Naive thymus-derived CD4-positive, alpha-beta T cell (primary cell): Measurements from ENCODE around the gene ARL16. TPM values are rescaled to one million over a fixed set of nuclear protein-coding genes. Genes with fewer than 3 reads are reported as not detected.
A peak's percentile ranks its signal among the peaks of the same experiment; 100 is the strongest.

Source experiments
- ATAC-seq: fragments of 150-1000 bp; cut with Tn5 transposase; 2 replicates; pipeline ENCODE4 v1.10.0; 2021; ENCODE audit warnings: mild to moderate bottlenecking, moderate library complexity
- CTCF ChIA-PET: fragments of 350-600 bp; sonication (Branson Sonifier 250); formaldehyde crosslinking; loops from one replicate; lab custom pipeline; 2021; ENCODE audit warnings: antibody characterized with exemption; lab: Charles Lee
- POLR2A ChIA-PET: fragments of 350-600 bp; sonication (Branson Sonifier 250); formaldehyde crosslinking; loops from one replicate; lab custom pipeline; 2021; ENCODE audit warnings: antibody characterized with exemption, inconsistent platforms; lab: Charles Lee
- DNase-seq, 9 donors: peaks; one replicate each; pipeline versions ENCODE4 v3.0.0 to v3.0.0-alpha.2; 2020 to 2022; ENCODE audit warnings: mixed read lengths in 1 of 9
- H3K27ac ChIP-seq: one replicate; pipeline ENCODE4 v1.7.0; 2013; ENCODE audit warnings: mild to moderate bottlenecking, low read depth, low read length, moderate library complexity
- H3K27me3 ChIP-seq, 2 donors: one replicate each; pipeline ENCODE4 v1.7.0; 2013; ENCODE audit warnings: low read length in 2 of 2, mild to moderate bottlenecking in 2 of 2, moderate library complexity in 2 of 2; ENCODE audit not compliant: control insufficient read depth in 2 of 2, insufficient read depth in 2 of 2
- H3K36me3 ChIP-seq, 3 experiments: 1 replicate in 2 of 3; 2 replicates in 1 of 3; pipeline ENCODE4 v1.7.0; 2013; ENCODE audit warnings: low read length in 3 of 3, mild to moderate bottlenecking in 3 of 3, moderate library complexity in 1 of 3; ENCODE audit not compliant: insufficient read depth in 3 of 3, control insufficient read depth in 2 of 3
- H3K4me1 ChIP-seq, 2 donors: one replicate each; pipeline ENCODE4 v1.7.0; 2013; ENCODE audit warnings: low read length in 2 of 2, mild to moderate bottlenecking in 2 of 2, moderate library complexity in 1 of 2; ENCODE audit not compliant: control insufficient read depth in 2 of 2, insufficient read depth in 2 of 2
- H3K4me3 ChIP-seq: 2 replicates; pipeline ENCODE4 v1.7.0; 2013; ENCODE audit warnings: mild to moderate bottlenecking, low read length
- H3K9me3 ChIP-seq, 3 experiments: 1 replicate in 2 of 3; 2 replicates in 1 of 3; pipeline ENCODE4 v1.7.0; 2013; ENCODE audit warnings: low read length in 3 of 3; ENCODE audit not compliant: control insufficient read depth in 2 of 3
- H3K27ac Mint-ChIP-seq, 9 donors: one replicate each; pipeline ENCODE4 v1.8.0; 2020 to 2022; ENCODE audit warnings: mixed read lengths in 9 of 9, mild to moderate bottlenecking in 8 of 9, moderate library complexity in 5 of 9, inconsistent platforms in 2 of 9
- H3K27me3 Mint-ChIP-seq, 5 donors: one replicate each; pipeline ENCODE4 v1.8.0; 2021 to 2022; ENCODE audit warnings: mixed read lengths in 5 of 5, mild to moderate bottlenecking in 1 of 5
- H3K36me3 Mint-ChIP-seq, 5 donors: one replicate each; pipeline ENCODE4 v1.8.0; 2020 to 2022; ENCODE audit warnings: mixed read lengths in 5 of 5, mild to moderate bottlenecking in 3 of 5, inconsistent platforms in 1 of 5
- H3K4me1 Mint-ChIP-seq, 7 donors: one replicate each; pipeline ENCODE4 v1.8.0; 2020 to 2022; ENCODE audit warnings: mixed read lengths in 7 of 7, mild to moderate bottlenecking in 3 of 7, inconsistent platforms in 1 of 7
- H3K4me3 Mint-ChIP-seq, 10 donors: one replicate each; pipeline ENCODE4 v1.8.0; 2020 to 2022; ENCODE audit warnings: mild to moderate bottlenecking in 10 of 10, mixed read lengths in 10 of 10, moderate library complexity in 6 of 10, inconsistent platforms in 2 of 10
- H3K9me3 Mint-ChIP-seq, 11 donors: one replicate each; pipeline ENCODE4 v1.8.0; 2020 to 2022; ENCODE audit warnings: mixed read lengths in 11 of 11, mild to moderate bottlenecking in 4 of 11, inconsistent platforms in 1 of 11, moderate library complexity in 1 of 11
- intact Hi-C, 2 donors: fragments of 100-400 bp; cut with micrococcal nuclease; formaldehyde crosslinking; loops; one replicate each; pipeline ENCODE4 v1.15.1; 2023
- polyA plus RNA-seq, 2 donors: library from polyadenylated mRNA; unstranded; fragments of 300-500 nt; fragmentation: Illumina TruSeq; gene quantifications; one replicate each; pipeline ENCODE4 v1.2.3, GENCODE V29; 2021
- total RNA-seq, 6 experiments: library from RNA in 5 of 6; stranded (reverse) in 5 of 6; gene quantifications; 1 replicate in 5 of 6; 2 replicates in 1 of 6; pipeline ENCODE4 v1.2.3 and lab custom pipeline; 2021 to 2026

The ARL16 gene
- total and polyA plus RNA-seq, 7 experiments from 2014 or later: 12.0 to 35.3 (median 30.5) TPM

DNA sequence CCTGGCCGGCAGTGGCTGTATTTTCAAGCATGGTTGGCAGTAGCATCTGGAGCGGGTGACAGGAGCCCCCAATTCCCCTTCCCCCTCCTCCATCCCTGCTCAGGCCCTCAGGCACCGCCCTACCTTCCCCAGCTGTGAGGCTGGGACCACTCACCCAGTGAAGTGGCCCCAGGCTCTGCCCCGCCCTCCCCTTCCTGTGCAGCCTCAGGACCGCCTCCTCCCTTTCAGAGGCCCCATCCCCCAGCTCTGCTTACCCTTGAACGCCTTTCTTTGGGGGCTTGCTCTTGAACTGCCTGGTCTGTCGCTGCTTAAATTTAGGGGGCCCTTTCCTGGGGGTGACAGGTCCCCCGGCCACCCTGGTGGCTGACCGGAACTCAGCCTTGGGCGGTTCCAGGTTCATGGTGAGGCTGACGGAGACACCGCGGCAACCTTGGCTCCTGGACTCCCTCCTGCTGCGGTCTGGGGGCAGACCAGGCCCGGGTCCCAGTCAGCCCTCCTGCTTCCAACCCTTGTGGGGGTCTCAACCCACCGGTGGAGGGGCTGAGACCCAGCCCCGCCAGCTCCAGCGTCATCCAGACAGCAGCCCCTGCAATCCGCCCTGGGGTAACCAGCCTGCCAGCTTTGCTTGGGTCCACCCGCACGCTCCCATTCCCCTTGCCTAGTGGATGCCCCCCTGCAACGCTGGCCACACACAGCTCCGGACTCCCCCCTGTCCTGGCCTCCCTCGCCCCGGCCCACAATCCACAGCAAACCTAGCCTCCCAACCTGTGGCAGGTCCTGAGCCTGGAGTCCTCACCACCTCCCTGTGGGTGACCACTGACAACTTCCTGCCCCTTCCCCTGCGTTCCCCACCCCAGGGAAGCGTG, 30.5 kb downstream of the ARL16 start:
- ATAC-seq (peak; percentile 52), DNase-seq (peak in 1 of 9 donors; percentile 38)
- H3K27me3 ChIP-seq: peaks cover 0 to 8% of the 10 kb centered on the region in 2 donors
- H3K27ac ChIP-seq: no peak overlapping the region
- H3K4me1 ChIP-seq: peaks cover 0 to 5% of the 10 kb centered on the region in 2 donors
- Mint-ChIP-seq H3K9me3 (peaks cover 0 to 14% (median 0%) of the 10 kb centered on the region in 11 donors), H3K27ac (peak overlapping the region in 8 of 9 donors; percentile 9 to 89 (median 64)), H3K4me3 (peak overlapping the region; percentile 44 to 93 (median 72)), H3K27me3 (peaks cover 4 to 22% (median 15%) of the 10 kb centered on the region in 5 donors), H3K36me3 (peaks cover 0 to 6% (median 0%) of the 10 kb centered on the region in 5 donors), H3K4me1 (peaks cover 8 to 32% (median 20%) of the 10 kb centered on the region in 7 donors)
- peaks cover 0 to 11% (median 0%) of the 10 kb centered on the region in 3 experiments for H3K9me3 ChIP-seq
- ChIA-PET POLR2A (interaction anchor here (0.6 to 2.0 kb wide), 3 partner anchors 10 to 1178 kb away, joined by 3 to 8 read pairs (median 3); no protein-coding TSS in a partner anchor), CTCF (no interaction called here)
- H3K4me3 ChIP-seq: no peak overlapping the region
- intact Hi-C loops: no loop called here
- no peaks in the 10 kb centered on the region for H3K36me3 ChIP-seq

DNA sequence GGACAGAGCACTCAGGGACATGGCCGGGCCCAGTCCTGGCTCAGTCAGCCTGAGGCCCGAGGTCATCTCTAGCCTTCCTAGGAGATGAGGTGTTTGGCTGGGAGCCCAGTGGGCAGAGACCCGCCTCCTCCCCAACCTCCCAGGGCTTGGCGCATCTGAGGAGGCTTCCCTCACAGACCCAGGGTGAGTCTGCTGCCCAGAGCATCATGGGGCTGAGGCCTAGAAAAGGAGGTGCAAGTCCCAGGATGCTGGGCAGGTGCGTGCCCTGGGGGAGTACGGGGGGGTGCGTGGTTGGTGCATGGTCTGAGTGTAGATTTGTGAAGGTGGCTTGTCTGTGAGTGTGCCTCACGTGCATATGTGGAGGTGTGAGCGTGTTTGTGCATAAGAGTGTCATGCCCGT, 31.9 kb downstream of the ARL16 start:
- ATAC-seq (no peak), DNase-seq (no peak)
- H3K36me3 Mint-ChIP-seq: peaks cover 0 to 6% (median 0%) of the 10 kb centered on the region in 5 donors
- intact Hi-C loops: no loop called here
- H3K4me3 Mint-ChIP-seq: peak overlapping the region in 5 of 10 donors; percentile 27 to 56 (median 39)
- Histone ChIP-seq H3K9me3 (peaks cover 0 to 11% (median 0%) of the 10 kb centered on the region in 3 experiments), H3K27me3 (peaks cover 0 to 8% of the 10 kb centered on the region in 2 donors), H3K4me3 (no peak overlapping the region), H3K4me1 (peaks cover 0 to 5% of the 10 kb centered on the region in 2 donors), H3K27ac (no peak overlapping the region), H3K36me3 (no peaks in the 10 kb centered on the region)
- POLR2A ChIA-PET: no interaction called here
- peaks cover 8 to 24% (median 17%) of the 10 kb centered on the region in 7 donors for H3K4me1 Mint-ChIP-seq
- CTCF ChIA-PET: no interaction called here
- peak overlapping the region in 1 of 9 donors; percentile 23 for H3K27ac Mint-ChIP-seq
- peaks cover 4 to 26% (median 15%) of the 10 kb centered on the region in 5 donors for H3K27me3 Mint-ChIP-seq
- H3K9me3 Mint-ChIP-seq: peaks cover 0 to 14% (median 0%) of the 10 kb centered on the region in 11 donors

DNA sequence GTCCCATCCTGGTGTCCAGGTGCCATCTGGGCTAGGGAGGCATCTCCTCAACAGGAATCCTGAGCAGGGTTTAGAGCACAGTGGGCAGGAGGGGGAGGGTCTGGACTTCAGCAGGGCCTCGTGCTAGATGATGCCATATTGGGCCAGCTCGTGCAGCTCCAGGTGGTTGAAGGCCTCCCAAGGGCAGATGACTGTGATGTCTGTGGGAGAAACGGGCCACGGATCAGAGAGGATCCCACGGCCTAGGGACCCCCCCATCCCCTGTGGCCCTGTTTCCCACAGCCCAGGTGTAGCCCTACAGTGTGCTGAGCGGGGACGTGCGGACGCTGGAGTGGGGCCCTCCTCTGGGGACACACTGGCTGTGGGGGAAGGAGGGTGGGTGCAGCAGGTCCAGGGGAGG, 32.6 kb downstream of the ARL16 start:
- ATAC-seq: no peak
- Mint-ChIP-seq H3K9me3 (peaks cover 0 to 14% (median 0%) of the 10 kb centered on the region in 11 donors), H3K27me3 (peaks cover 4 to 27% (median 15%) of the 10 kb centered on the region in 5 donors), H3K36me3 (peaks cover 0 to 6% (median 0%) of the 10 kb centered on the region in 5 donors), H3K4me1 (peaks cover 8 to 24% (median 16%) of the 10 kb centered on the region in 7 donors), H3K4me3 (no peak overlapping the region), H3K27ac (no peak overlapping the region)
- no peaks in the 10 kb centered on the region for H3K36me3 ChIP-seq
- no peak for DNase-seq
- peaks cover 0 to 11% (median 0%) of the 10 kb centered on the region in 3 experiments for H3K9me3 ChIP-seq
- no peak overlapping the region for H3K27ac ChIP-seq
- H3K4me3 ChIP-seq: no peak overlapping the region
- H3K27me3 ChIP-seq: peaks cover 0 to 8% of the 10 kb centered on the region in 2 donors
- ChIA-PET CTCF (no interaction called here), POLR2A (no interaction called here)
- intact Hi-C loops: no loop called here
- peaks cover 0 to 5% of the 10 kb centered on the region in 2 donors for H3K4me1 ChIP-seq

DNA sequence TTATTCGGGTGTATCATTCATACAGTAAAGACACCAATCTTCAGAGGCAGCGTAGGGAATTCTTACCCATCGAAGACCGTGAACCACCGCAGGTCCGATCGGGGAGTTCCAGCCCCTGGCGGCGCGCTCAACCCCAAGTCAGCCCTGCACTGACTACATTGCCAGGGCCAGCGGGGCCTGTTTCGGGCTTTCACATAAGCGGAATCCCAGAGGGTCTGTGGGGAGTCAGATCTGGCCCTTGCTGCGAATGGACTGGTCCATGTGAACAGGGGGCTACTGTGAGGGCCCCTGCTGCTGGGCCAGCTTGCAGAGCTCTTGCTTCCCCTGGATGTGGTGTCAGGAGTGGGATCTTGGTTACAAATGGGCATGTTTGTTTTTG, 34.9 kb downstream of the ARL16 start:
- Histone ChIP-seq H3K27me3 (peaks cover 0 to 8% of the 10 kb centered on the region in 2 donors), H3K27ac (no peak overlapping the region), H3K9me3 (peaks cover 0 to 11% (median 0%) of the 10 kb centered on the region in 3 experiments), H3K4me1 (peaks cover 0 to 5% of the 10 kb centered on the region in 2 donors), H3K36me3 (no peaks in the 10 kb centered on the region), H3K4me3 (no peak overlapping the region)
- H3K9me3 Mint-ChIP-seq: peaks cover 0 to 14% (median 0%) of the 10 kb centered on the region in 11 donors
- peaks cover 4 to 27% (median 15%) of the 10 kb centered on the region in 5 donors for H3K27me3 Mint-ChIP-seq
- H3K36me3 Mint-ChIP-seq: peaks cover 0 to 6% (median 0%) of the 10 kb centered on the region in 5 donors
- H3K4me3 Mint-ChIP-seq: no peak overlapping the region
- ChIA-PET CTCF (no interaction called here), POLR2A (interaction anchor here (1.0 kb wide), 1 partner anchor 14 kb away, joined by 3 read pairs; no protein-coding TSS in a partner anchor)
- intact Hi-C loops: no loop called here
- H3K4me1 Mint-ChIP-seq: peaks cover 7 to 17% (median 9%) of the 10 kb centered on the region in 7 donors
- no peak overlapping the region for H3K27ac Mint-ChIP-seq
- DNase-seq: no peak
- ATAC-seq: no peak

DNA sequence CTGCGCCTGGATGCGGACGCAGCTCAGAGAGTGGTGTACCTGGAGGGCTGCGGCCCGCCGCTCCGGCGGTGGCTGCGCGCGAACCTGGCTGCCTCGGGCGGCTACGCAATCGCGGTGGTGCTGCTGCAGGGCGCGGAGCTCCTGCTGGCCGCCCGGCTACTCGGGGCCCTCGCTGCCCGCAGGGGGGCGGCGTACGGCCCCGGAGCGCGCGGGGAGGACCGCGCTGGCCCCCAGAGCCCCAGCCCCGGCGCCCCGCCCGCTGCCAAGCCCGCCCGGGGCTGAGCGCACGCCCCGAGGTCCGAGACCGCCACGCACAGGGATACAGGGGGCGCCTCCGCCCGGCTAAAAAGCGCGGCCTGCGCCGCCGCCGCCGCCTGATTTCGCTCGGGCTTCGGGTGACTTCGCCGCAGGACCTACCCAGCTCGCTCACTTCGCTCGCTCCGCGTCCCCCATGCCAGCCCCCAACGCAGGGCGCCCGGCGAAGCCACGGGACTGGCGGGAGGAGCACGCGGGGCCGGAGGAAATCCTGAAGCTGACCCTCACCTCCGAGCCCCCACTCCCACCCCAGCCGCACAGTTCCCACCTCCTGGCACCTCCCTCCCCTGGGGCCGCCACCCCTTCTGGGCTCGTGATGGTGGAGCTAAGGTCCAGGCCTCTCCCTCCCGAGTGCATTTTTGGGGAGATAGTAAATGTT, 35.4 kb downstream of the ARL16 start:
- Mint-ChIP-seq H3K27ac (no peak overlapping the region), H3K9me3 (peaks cover 0 to 14% (median 0%) of the 10 kb centered on the region in 11 donors), H3K27me3 (peaks cover 4 to 27% (median 15%) of the 10 kb centered on the region in 5 donors), H3K4me1 (peaks cover 2 to 12% (median 4%) of the 10 kb centered on the region in 7 donors), H3K4me3 (no peak overlapping the region), H3K36me3 (peaks cover 0 to 3% (median 0%) of the 10 kb centered on the region in 5 donors)
- ChIA-PET POLR2A (interaction anchor here (1.0 kb wide), 1 partner anchor 15 kb away, joined by 3 read pairs; no protein-coding TSS in a partner anchor), CTCF (no interaction called here)
- DNase-seq (no peak), ATAC-seq (no peak)
- peaks cover 0 to 2% of the 10 kb centered on the region in 2 donors for H3K4me1 ChIP-seq
- H3K27me3 ChIP-seq: peaks cover 0 to 4% of the 10 kb centered on the region in 2 donors
- H3K9me3 ChIP-seq: peaks cover 0 to 11% (median 0%) of the 10 kb centered on the region in 3 experiments
- intact Hi-C loops: no loop called here
- H3K4me3 ChIP-seq: no peak overlapping the region
- H3K36me3 ChIP-seq: no peaks in the 10 kb centered on the region
- no peak overlapping the region for H3K27ac ChIP-seq

DNA sequence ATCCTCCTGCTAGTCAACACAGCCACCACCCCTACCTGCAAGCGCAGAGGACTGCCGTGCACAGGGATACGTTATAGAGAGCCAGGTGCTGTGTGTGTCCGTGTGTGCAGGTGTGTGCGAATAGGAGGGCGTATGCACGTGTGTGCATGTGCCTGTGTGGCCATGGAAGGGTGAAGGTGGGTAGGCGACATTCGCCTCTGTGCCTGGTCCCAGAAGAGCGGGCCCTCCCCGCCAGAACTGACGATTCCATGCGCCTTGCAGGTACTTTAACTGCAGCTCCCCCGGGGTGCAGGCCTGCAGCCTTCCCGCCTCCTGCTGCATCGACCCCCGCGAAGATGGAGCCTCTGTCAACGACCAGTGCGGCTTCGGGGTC, 36.0 kb downstream of the ARL16 start:
- POLR2A ChIA-PET: no interaction called here
- Histone ChIP-seq H3K4me3 (no peak overlapping the region), H3K36me3 (no peaks in the 10 kb centered on the region), H3K9me3 (peaks cover 0 to 11% (median 0%) of the 10 kb centered on the region in 3 experiments), H3K27me3 (peaks cover 0 to 4% of the 10 kb centered on the region in 2 donors), H3K4me1 (no peaks in the 10 kb centered on the region), H3K27ac (no peak overlapping the region)
- Mint-ChIP-seq H3K4me3 (no peak overlapping the region), H3K9me3 (peaks cover 0 to 14% (median 0%) of the 10 kb centered on the region in 11 donors), H3K27me3 (peaks cover 4 to 27% (median 15%) of the 10 kb centered on the region in 5 donors), H3K36me3 (peaks cover 0 to 3% (median 0%) of the 10 kb centered on the region in 5 donors), H3K27ac (peak overlapping the region in 1 of 9 donors; percentile 23), H3K4me1 (peaks cover 0 to 7% (median 4%) of the 10 kb centered on the region in 7 donors)
- DNase-seq: no peak
- intact Hi-C loops: no loop called here
- CTCF ChIA-PET: no interaction called here
- no peak for ATAC-seq
